K562 (cell line): ENCODE results near the gene RASD1. TPM values are rescaled to one million over a fixed set of nuclear protein-coding genes. Genes with fewer than 3 reads are reported as not detected.

Experiments
- ATAC-seq: fragments of 200-7000 bp; cut with Tn5 transposase; 3 replicates; pipeline ENCODE4 v1.9.1; 2020; ENCODE audit warnings: moderate library complexity
- BruUV-seq: library from RNA; stranded (reverse); fragments of 400-500 nt; replicated peaks from 2 replicates; lab custom pipeline; 2021; lab: Mats Ljungman, UMichigan
- CTCF ChIA-PET: fragments of 300-600 bp; formaldehyde crosslinking; extraction: SDS; loops from one replicate; lab custom pipeline; 2021; ENCODE audit warnings: low intra/inter-chr PET ratio; lab: Yijun Ruan, JAX
- POLR2A ChIA-PET: fragments of 300-600, 350-650 bp; sonication (Branson Sonifier 250); formaldehyde crosslinking; extraction: SDS; loops from one replicate; lab custom pipeline; 2021; ENCODE audit warnings: antibody characterized with exemption, inconsistent platforms; lab: Yijun Ruan, JAX
- DNase-seq, 4 experiments: peaks; one replicate each; pipeline versions ENCODE4 v3.0.0 to v3.0.0-alpha.2; 2011 to 2018; ENCODE audit warnings: low spot score in 3 of 4, mixed read lengths in 3 of 4; ENCODE audit errors: extremely low read depth in 1 of 4
- FAIRE-seq: peaks from 2 replicates; lab custom pipeline; 2011; peaks lifted over from hg19 to GRCh38; lab: Jason Lieb, UNC
- H2AFZ ChIP-seq: 2 replicates; pipeline ENCODE4 v1.6.0; 2011; ENCODE audit warnings: low read depth, low read length, control low read depth, inconsistent platforms
- H3K27ac ChIP-seq: fragments of 200-600 bp; 3 replicates; pipeline ENCODE4 v1.8.0; 2011; ENCODE audit warnings: low read depth, mild to moderate bottlenecking, control low read depth, inconsistent platforms, low read length, moderate library complexity, mixed read lengths; ENCODE audit errors: extremely low read depth
- H3K27me3 ChIP-seq, 2 experiments: fragments of 300-600 bp in 1 of 2; 2 replicates in 1 of 2; 3 replicates in 1 of 2; pipeline versions ENCODE4 v1.6.0 to v1.8.0; 2011; ENCODE audit warnings: inconsistent platforms in 2 of 2, low read length in 2 of 2, mild to moderate bottlenecking in 1 of 2, mixed read lengths in 1 of 2, moderate library complexity in 1 of 2; ENCODE audit not compliant: control insufficient read depth in 2 of 2, insufficient read depth in 2 of 2
- H3K36me3 ChIP-seq: fragments of 300-600 bp; 3 replicates; pipeline ENCODE4 v1.8.0; 2011; ENCODE audit warnings: mild to moderate bottlenecking, low read length, inconsistent platforms; ENCODE audit not compliant: control insufficient read depth, insufficient read depth
- H3K4me1 ChIP-seq, 2 experiments: fragments of 200-600 bp in 1 of 2; replicated peaks in 1 of 2; 2 replicates in 1 of 2; 3 replicates in 1 of 2; pipeline versions ENCODE4 v1.5.1 to v1.8.0; 2011; ENCODE audit warnings: inconsistent platforms in 2 of 2, low read length in 2 of 2, mild to moderate bottlenecking in 1 of 2, mixed read lengths in 1 of 2, moderate library complexity in 1 of 2; ENCODE audit not compliant: control insufficient read depth in 2 of 2, insufficient read depth in 2 of 2
- H3K4me2 ChIP-seq: 2 replicates; pipeline ENCODE4 v1.6.1; 2011; ENCODE audit warnings: low read length, control low read depth, inconsistent platforms, mixed read lengths; ENCODE audit not compliant: insufficient read depth
- H3K4me3 ChIP-seq: fragments of 200-600 bp; sonication (generic), shearing (Covaris generic); 2 replicates; pipeline ENCODE4 v1.5.1; 2016; ENCODE audit warnings: control low read depth, inconsistent platforms
- H3K79me2 ChIP-seq: fragments of 200-600 bp; 3 replicates; pipeline ENCODE4 v1.8.0; 2011; ENCODE audit warnings: low read length, inconsistent platforms; ENCODE audit not compliant: control insufficient read depth, insufficient read depth
- H3K9ac ChIP-seq, 2 experiments: 2 replicates each; pipeline versions ENCODE4 v1.6.0 to v1.6.1; 2011; ENCODE audit warnings: low read depth in 2 of 2, low read length in 2 of 2, control low read depth in 1 of 2, inconsistent platforms in 1 of 2, mild to moderate bottlenecking in 1 of 2, mixed read lengths in 1 of 2; ENCODE audit not compliant: insufficient read depth in 1 of 2
- H3K9me1 ChIP-seq: one replicate; pipeline ENCODE4 v1.6.0; 2011; ENCODE audit warnings: inconsistent platforms, mild to moderate bottlenecking, low read length, moderate library complexity; ENCODE audit not compliant: control insufficient read depth, insufficient read depth
- H3K9me3 ChIP-seq: replicated peaks from 2 replicates; pipeline ENCODE4 v1.5.1; 2011; ENCODE audit warnings: low read depth, low read length, inconsistent platforms; ENCODE audit not compliant: control insufficient read depth, insufficient read depth
- H4K20me1 ChIP-seq: replicated peaks from 2 replicates; pipeline ENCODE4 v1.6.1; 2011; ENCODE audit warnings: low read length, inconsistent platforms, mixed read lengths; ENCODE audit not compliant: control insufficient read depth, insufficient read depth
- CBFB ChIP-seq: sonication (generic); formaldehyde crosslinking; IDR thresholded peaks from 2 replicates; pipeline ENCODE4 v1.4.0; 2020; ENCODE audit warnings: mild to moderate bottlenecking, missing genetic modification reagents
- FOXJ3 ChIP-seq: sonication (generic); formaldehyde crosslinking; IDR thresholded peaks from 2 replicates; pipeline ENCODE4 v1.4.0; 2020; ENCODE audit warnings: mild to moderate bottlenecking, missing genetic modification reagents
- FUS ChIP-seq: fragments of 200-400 bp; formaldehyde crosslinking; optimal IDR thresholded peaks from 2 replicates; pipeline ENCODE3; 2017; ENCODE audit warnings: low read depth, low read length
- KAT8 ChIP-seq: fragments of 450-650 bp; IDR thresholded peaks from 2 replicates; pipeline ENCODE4 v1.6.1; 2016; ENCODE audit warnings: low read depth, mild to moderate bottlenecking
- PHB2 ChIP-seq: fragments of 450-650 bp; IDR thresholded peaks from 2 replicates; pipeline ENCODE4 v1.6.1; 2017; ENCODE audit warnings: low read depth
- SIX5 ChIP-seq, 2 experiments: IDR thresholded peaks; 2 replicates each; pipeline ENCODE4 v1.6.1; 2011; ENCODE audit warnings: low read length in 2 of 2, borderline replicate concordance in 1 of 2, low read depth in 1 of 2, mild to moderate bottlenecking in 1 of 2, moderate library complexity in 1 of 2; ENCODE audit not compliant: insufficient read depth in 1 of 2
- SRSF1 ChIP-seq: fragments of 200-400 bp; formaldehyde crosslinking; IDR thresholded peaks from 2 replicates; pipeline ENCODE4 v1.6.1; 2017; ENCODE audit warnings: mild to moderate bottlenecking, low read depth, low read length, moderate library complexity
- TAL1 ChIP-seq: fragments of 450-650 bp; IDR thresholded peaks from 2 replicates; pipeline ENCODE4 v1.6.1; 2016; ENCODE audit warnings: mild to moderate bottlenecking
- ZNF143 ChIP-seq: sonication (generic); formaldehyde crosslinking; IDR thresholded peaks from 2 replicates; pipeline ENCODE4 v1.9.0; 2022; ENCODE audit warnings: mild to moderate bottlenecking, missing genetic modification reagents
- ZNF75A ChIP-seq: fragments of 450-650 bp; formaldehyde crosslinking; IDR thresholded peaks from 2 replicates; pipeline ENCODE4 v1.4.0; 2020; ENCODE audit warnings: mild to moderate bottlenecking
- ZSCAN32 ChIP-seq: fragments of 450-650 bp; formaldehyde crosslinking; IDR thresholded peaks from 2 replicates; pipeline ENCODE4 v1.4.0; 2020; ENCODE audit warnings: mild to moderate bottlenecking, moderate library complexity
- WGBS: fragments of 100-300 bp; shearing (Covaris generic); methylation state at CpG from one replicate; pipeline ENCODE4 v1.1.6; 2016; ENCODE audit warnings: low coverage, mixed read lengths; ENCODE audit not compliant: insufficient coverage; ENCODE audit errors: missing lambda C conversion rate; 5-methylcytosine and 5-hydroxymethylcytosine counted together
- in situ Hi-C: fragments of 300-500 bp; cut with MboI; formaldehyde crosslinking; loops from 4 replicates; pipeline ENCODE4 v1.15.0; 2018; ENCODE audit warnings: inconsistent platforms, mixed read lengths
- intact Hi-C: fragments of 100-400 bp; cut with micrococcal nuclease; formaldehyde crosslinking; loops from 2 replicates; pipeline ENCODE4 v1.14.2; 2022
- polyA plus RNA-seq, 8 experiments: library from polyadenylated mRNA; depleted of rRNA in 4 of 8; stranded (reverse) in 5 of 8; unstranded in 3 of 8; fragments of >200 nt; fragmentation: Nextera tagmentation in 2 of 8; fragmentation: Illumina TruSeq in 1 of 8; extraction: Ambion mirVana in 2 of 8; extraction: Trizol in 1 of 8; gene quantifications; 2 replicates each; pipeline versions ENCODE4 v1.2.1 to v1.2.3, GENCODE V29; 2011 to 2014; ENCODE audit warnings: inconsistent platforms in 1 of 8, missing spikeins in 1 of 8
- total RNA-seq, 7 experiments: library from RNA; depleted of rRNA in 6 of 7; stranded (reverse); fragments of >200 nt in 6 of 7; fragmentation: Illumina TruSeq in 2 of 7; extraction: Trizol in 2 of 7; gene quantifications; 2 replicates each; pipeline versions ENCODE4 v1.2.1 to v1.2.3, GENCODE V29; 2011 to 2021; ENCODE audit warnings: low replicate concordance in 1 of 7
- TF ChIP-seq, protein P1 (sequence below): fragments of 250-450 bp; sonication (Bioruptor Pico); IDR thresholded peaks from 2 replicates; pipeline ENCODE4 v1.4.0; 2020; ENCODE audit warnings: borderline replicate concordance
- TF ChIP-seq, protein P2 (sequence below): sonication (generic); formaldehyde crosslinking; IDR thresholded peaks from 2 replicates; pipeline ENCODE4 v1.8.1; 2023; ENCODE audit warnings: mild to moderate bottlenecking, missing genetic modification reagents
- TF ChIP-seq, protein P3 (sequence below): sonication (generic); formaldehyde crosslinking; IDR thresholded peaks from 2 replicates; pipeline ENCODE4 v1.9.0; 2022; ENCODE audit warnings: mild to moderate bottlenecking, missing genetic modification reagents

Gene RASD1
- total and polyA plus RNA-seq, 9 of the 15 experiments (the other 6 are each of a cell fraction or from before 2014, with no cell fraction given) = 0.11 TPM; not detected in 8

DNA sequence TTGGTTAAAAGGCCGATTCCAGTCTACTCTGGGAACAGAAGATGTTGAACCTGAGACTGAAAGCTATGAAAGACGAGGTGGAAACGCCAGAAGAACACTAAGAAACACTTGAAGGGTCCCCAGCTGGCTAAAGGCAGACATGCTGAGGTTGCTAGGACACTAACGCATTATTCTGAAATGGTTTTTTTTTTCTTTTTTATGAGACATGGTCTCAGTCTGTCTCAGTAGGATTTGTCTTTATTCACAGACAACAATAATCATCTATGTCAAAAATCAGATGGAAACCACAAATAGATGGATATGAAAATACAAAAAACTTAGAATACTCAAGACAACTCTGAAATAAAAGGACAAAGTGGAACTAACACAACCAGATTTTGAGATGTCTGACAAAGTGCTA is 35.0 kb upstream of the RASD1 start:
- Histone ChIP-seq H3K27ac (no peak overlapping the region), H4K20me1 (no peaks in the 10 kb centered on the region), H3K36me3 (no peaks in the 10 kb centered on the region), H3K4me1 (peaks cover 0 to 7% of the 10 kb centered on the region in 2 experiments; a peak in 2 of 5 replicates), H3K9ac (no peak overlapping the region), H3K4me2 (no peak overlapping the region), H3K4me3 (no peak overlapping the region), H2AFZ (no peak overlapping the region), H3K9me3 (no peaks in the 10 kb centered on the region), H3K79me2 (no peaks in the 10 kb centered on the region), H3K9me1 (no peaks in the 10 kb centered on the region), H3K27me3 (no peaks in the 10 kb centered on the region)
- CTCF ChIA-PET = no interaction called here
- WGBS = 37% methylated on average over 3 of the region's 4 CpGs
- in situ Hi-C loops = no loop called here
- FAIRE-seq = no peak
- ATAC-seq = no peak
- intact Hi-C loops = no loop called here
- no peak for DNase-seq
- POLR2A ChIA-PET = no interaction called here
- TF ChIP-seq CBFB (CRISPR knock-in tag) (no peak), ZNF75A (CRISPR knock-in tag) (no peak), FUS (no peak), PHB2 (no peak), KAT8 (no peak), ZSCAN32 (CRISPR knock-in tag) (no peak), SRSF1 (no peak), SIX5 (IDR thresholded peaks at IDR 0.05; ENCODE audit: borderline replicate concordance in 1 of 2, insufficient read depth in 1 of 2, low read depth in 1 of 2, low read length in 2 of 2) (no peak), FOXJ3 (CRISPR knock-in tag) (no peak), ZNF143 (CRISPR knock-in tag) (no peak), TAL1 (no peak)
- TF ChIP-seq, protein P1, sequence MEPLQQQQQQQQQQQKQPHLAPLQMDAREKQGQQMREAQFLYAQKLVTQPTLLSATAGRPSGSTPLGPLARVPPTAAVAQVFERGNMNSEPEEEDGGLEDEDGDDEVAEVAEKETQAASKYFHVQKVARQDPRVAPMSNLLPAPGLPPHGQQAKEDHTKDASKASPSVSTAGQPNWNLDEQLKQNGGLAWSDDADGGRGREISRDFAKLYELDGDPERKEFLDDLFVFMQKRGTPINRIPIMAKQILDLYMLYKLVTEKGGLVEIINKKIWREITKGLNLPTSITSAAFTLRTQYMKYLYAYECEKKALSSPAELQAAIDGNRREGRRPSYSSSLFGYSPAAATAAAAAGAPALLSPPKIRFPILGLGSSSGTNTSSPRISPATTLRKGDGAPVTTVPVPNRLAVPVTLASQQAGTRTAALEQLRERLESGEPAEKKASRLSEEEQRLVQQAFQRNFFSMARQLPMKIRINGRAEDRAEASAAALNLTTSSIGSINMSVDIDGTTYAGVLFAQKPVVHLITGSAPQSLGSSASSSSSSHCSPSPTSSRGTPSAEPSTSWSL (CRISPR knock-in tag) = no peak
- TF ChIP-seq, protein P2, sequence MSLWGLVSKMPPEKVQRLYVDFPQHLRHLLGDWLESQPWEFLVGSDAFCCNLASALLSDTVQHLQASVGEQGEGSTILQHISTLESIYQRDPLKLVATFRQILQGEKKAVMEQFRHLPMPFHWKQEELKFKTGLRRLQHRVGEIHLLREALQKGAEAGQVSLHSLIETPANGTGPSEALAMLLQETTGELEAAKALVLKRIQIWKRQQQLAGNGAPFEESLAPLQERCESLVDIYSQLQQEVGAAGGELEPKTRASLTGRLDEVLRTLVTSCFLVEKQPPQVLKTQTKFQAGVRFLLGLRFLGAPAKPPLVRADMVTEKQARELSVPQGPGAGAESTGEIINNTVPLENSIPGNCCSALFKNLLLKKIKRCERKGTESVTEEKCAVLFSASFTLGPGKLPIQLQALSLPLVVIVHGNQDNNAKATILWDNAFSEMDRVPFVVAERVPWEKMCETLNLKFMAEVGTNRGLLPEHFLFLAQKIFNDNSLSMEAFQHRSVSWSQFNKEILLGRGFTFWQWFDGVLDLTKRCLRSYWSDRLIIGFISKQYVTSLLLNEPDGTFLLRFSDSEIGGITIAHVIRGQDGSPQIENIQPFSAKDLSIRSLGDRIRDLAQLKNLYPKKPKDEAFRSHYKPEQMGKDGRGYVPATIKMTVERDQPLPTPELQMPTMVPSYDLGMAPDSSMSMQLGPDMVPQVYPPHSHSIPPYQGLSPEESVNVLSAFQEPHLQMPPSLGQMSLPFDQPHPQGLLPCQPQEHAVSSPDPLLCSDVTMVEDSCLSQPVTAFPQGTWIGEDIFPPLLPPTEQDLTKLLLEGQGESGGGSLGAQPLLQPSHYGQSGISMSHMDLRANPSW (CRISPR knock-in tag) = no peak
- TF ChIP-seq, protein P3, sequence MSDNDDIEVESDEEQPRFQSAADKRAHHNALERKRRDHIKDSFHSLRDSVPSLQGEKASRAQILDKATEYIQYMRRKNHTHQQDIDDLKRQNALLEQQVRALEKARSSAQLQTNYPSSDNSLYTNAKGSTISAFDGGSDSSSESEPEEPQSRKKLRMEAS (CRISPR knock-in tag) = no peak
- BruUV-seq = no TSS peak
